Mesenchymal stem cell (in vitro differentiated cells and primary cell): ENCODE data around the gene GNAT3.

Source experiments
- DNase-seq: peaks from one replicate; pipeline ENCODE4 v3.0.0-alpha.2; 2013
- H2AFZ ChIP-seq: one replicate; pipeline ENCODE4 v1.6.1; 2013; ENCODE audit warnings: low read depth, mild to moderate bottlenecking, control low read depth, inconsistent platforms, low read length, moderate library complexity
- H2AK5ac ChIP-seq: 2 replicates; pipeline ENCODE4 v1.6.1; 2013; ENCODE audit warnings: low read length, moderate library complexity, mild to moderate bottlenecking, inconsistent platforms; ENCODE audit not compliant: severe bottlenecking
- H2BK120ac ChIP-seq: one replicate; pipeline ENCODE4 v1.6.1; 2013; ENCODE audit warnings: low read depth, mild to moderate bottlenecking, inconsistent platforms, low read length, moderate library complexity
- H2BK12ac ChIP-seq, 2 experiments: one replicate each; pipeline ENCODE4 v1.6.1; 2013; ENCODE audit warnings: inconsistent platforms in 2 of 2, low read length in 2 of 2, mild to moderate bottlenecking in 2 of 2, moderate library complexity in 2 of 2, control low read depth in 1 of 2
- H2BK15ac ChIP-seq: one replicate; pipeline ENCODE4 v1.6.1; 2013; ENCODE audit warnings: mild to moderate bottlenecking, low read depth, inconsistent platforms; ENCODE audit not compliant: poor library complexity, severe bottlenecking
- H2BK5ac ChIP-seq: 2 replicates; pipeline ENCODE4 v1.6.1; 2013; ENCODE audit warnings: low read depth, mild to moderate bottlenecking, low read length, control low read depth, inconsistent platforms; ENCODE audit not compliant: poor library complexity, severe bottlenecking
- H3K14ac ChIP-seq, 2 experiments: one replicate each; pipeline ENCODE4 v1.6.1; 2013; ENCODE audit warnings: inconsistent platforms in 2 of 2, low read length in 2 of 2, control low read depth in 1 of 2, mild to moderate bottlenecking in 1 of 2, moderate library complexity in 1 of 2
- H3K18ac ChIP-seq, 2 experiments: one replicate each; pipeline ENCODE4 v1.6.1; 2013; ENCODE audit warnings: inconsistent platforms in 2 of 2, low read length in 2 of 2, control low read depth in 1 of 2, low read depth in 1 of 2, mild to moderate bottlenecking in 1 of 2
- H3K23ac ChIP-seq, 2 experiments: one replicate each; pipeline ENCODE4 v1.6.1; 2013; ENCODE audit warnings: inconsistent platforms in 2 of 2, low read length in 2 of 2, mild to moderate bottlenecking in 2 of 2, moderate library complexity in 2 of 2, control low read depth in 1 of 2
- H3K27ac ChIP-seq: 2 replicates; pipeline ENCODE4 v1.5.1; 2013; ENCODE audit warnings: mild to moderate bottlenecking, moderate library complexity, low read length, control low read depth, inconsistent platforms; ENCODE audit not compliant: poor library complexity, severe bottlenecking
- H3K27me3 ChIP-seq, 2 experiments: 2 replicates each; pipeline versions ENCODE4 v1.6.1 to v1.7.0; 2013; ENCODE audit warnings: low read length in 2 of 2, mild to moderate bottlenecking in 2 of 2, moderate library complexity in 2 of 2, control low read depth in 1 of 2, inconsistent platforms in 1 of 2; ENCODE audit not compliant: control insufficient read depth in 1 of 2, insufficient read depth in 1 of 2
- H3K36me3 ChIP-seq, 2 experiments: 2 replicates each; pipeline versions ENCODE4 v1.6.1 to v1.7.0; 2013; ENCODE audit warnings: low read length in 2 of 2, control low read depth in 1 of 2, inconsistent platforms in 1 of 2, low read depth in 1 of 2, mild to moderate bottlenecking in 1 of 2; ENCODE audit not compliant: insufficient read depth in 2 of 2, control insufficient read depth in 1 of 2
- H3K4ac ChIP-seq, 2 experiments: one replicate each; pipeline ENCODE4 v1.6.1; 2013; ENCODE audit warnings: inconsistent platforms in 2 of 2, low read length in 2 of 2, mild to moderate bottlenecking in 2 of 2, moderate library complexity in 2 of 2, control low read depth in 1 of 2, low read depth in 1 of 2
- H3K4me1 ChIP-seq: 2 replicates; pipeline ENCODE4 v1.6.1; 2013; ENCODE audit warnings: low read depth, low read length, control low read depth; ENCODE audit not compliant: control insufficient read depth, insufficient read depth
- H3K4me2 ChIP-seq: 2 replicates; pipeline ENCODE4 v1.6.1; 2013; ENCODE audit warnings: low read length, mild to moderate bottlenecking, inconsistent platforms; ENCODE audit not compliant: poor library complexity, severe bottlenecking
- H3K4me3 ChIP-seq, 2 experiments: 2 replicates each; pipeline versions ENCODE4 v1.5.1 to v1.7.0; 2013; ENCODE audit warnings: low read length in 2 of 2, mild to moderate bottlenecking in 2 of 2, control low read depth in 1 of 2, low read depth in 1 of 2; ENCODE audit not compliant: insufficient read depth in 1 of 2
- H3K79me1 ChIP-seq: replicated peaks from 2 replicates; pipeline ENCODE4 v1.6.1; 2013; ENCODE audit warnings: mild to moderate bottlenecking, control low read depth, low read length, inconsistent platforms; ENCODE audit not compliant: poor library complexity, severe bottlenecking
- H3K9ac ChIP-seq: 2 replicates; pipeline ENCODE4 v1.7.0; 2013; ENCODE audit warnings: mild to moderate bottlenecking, low read length, moderate library complexity
- H3K9me3 ChIP-seq: 2 replicates; pipeline ENCODE4 v1.7.0; 2013; ENCODE audit warnings: mild to moderate bottlenecking, low read length; ENCODE audit not compliant: control insufficient read depth
- H4K8ac ChIP-seq: one replicate; pipeline ENCODE4 v1.6.1; 2013; ENCODE audit warnings: inconsistent platforms, mild to moderate bottlenecking, low read length, moderate library complexity
- H4K91ac ChIP-seq: one replicate; pipeline ENCODE4 v1.6.1; 2013; ENCODE audit warnings: mild to moderate bottlenecking, low read length, inconsistent platforms
- WGBS: methylation state at CpG from one replicate; pipeline ENCODE4 v1.1.7; 2013; ENCODE audit warnings: mixed read lengths; 5-methylcytosine and 5-hydroxymethylcytosine counted together

Gene GNAT3

GRCh38 chr7:80476035-80476434 lies 35.8 kb downstream of the GNAT3 start:
- no peak overlapping the region for H2AK5ac ChIP-seq
- H3K23ac ChIP-seq, result no peak overlapping the region
- H2BK15ac ChIP-seq, result no peak overlapping the region
- no peak overlapping the region for H4K91ac ChIP-seq
- H3K4me2 ChIP-seq, result no peak overlapping the region
- H3K4ac ChIP-seq, result no peak overlapping the region
- no peak overlapping the region for H2BK12ac ChIP-seq
- no peak for DNase-seq
- H3K14ac ChIP-seq, result no peak overlapping the region
- H3K27ac ChIP-seq, result no peak overlapping the region
- no peaks in the 10 kb centered on the region for H3K79me1 ChIP-seq
- H3K36me3 ChIP-seq, result no peaks in the 10 kb centered on the region
- H3K9me3 ChIP-seq, result no peaks in the 10 kb centered on the region
- H2AFZ ChIP-seq, result no peak overlapping the region
- no peak overlapping the region for H3K4me3 ChIP-seq
- H4K8ac ChIP-seq, result no peak overlapping the region
- H3K9ac ChIP-seq, result no peak overlapping the region
- H3K18ac ChIP-seq, result no peak overlapping the region
- no peak overlapping the region for H2BK5ac ChIP-seq
- H3K27me3 ChIP-seq, result no peaks in the 10 kb centered on the region
- peaks cover 3% of the 10 kb centered on the region for H3K4me1 ChIP-seq
- H2BK120ac ChIP-seq, result no peak overlapping the region
- WGBS, result no CpG with 5 or more reads among the region's 1 CpG

GRCh38 chr7:80475383-80475782 lies 36.5 kb downstream of the GNAT3 start:
- H3K9me3 ChIP-seq, result no peaks in the 10 kb centered on the region
- H4K91ac ChIP-seq, result no peak overlapping the region
- no peaks in the 10 kb centered on the region for H3K79me1 ChIP-seq
- H2AK5ac ChIP-seq, result no peak overlapping the region
- WGBS, result no CpG with 5 or more reads among the region's 3 CpGs
- H3K14ac ChIP-seq, result no peak overlapping the region
- no peak overlapping the region for H3K4me3 ChIP-seq
- no peak overlapping the region for H2BK5ac ChIP-seq
- no peak for DNase-seq
- H2BK120ac ChIP-seq, result no peak overlapping the region
- no peak overlapping the region for H3K18ac ChIP-seq
- no peak overlapping the region for H3K23ac ChIP-seq
- no peak overlapping the region for H3K27ac ChIP-seq
- no peak overlapping the region for H3K9ac ChIP-seq
- peaks cover 3% of the 10 kb centered on the region for H3K4me1 ChIP-seq
- no peak overlapping the region for H3K4me2 ChIP-seq
- H3K27me3 ChIP-seq, result no peaks in the 10 kb centered on the region
- H3K4ac ChIP-seq, result no peak overlapping the region
- H3K36me3 ChIP-seq, result no peaks in the 10 kb centered on the region
- H2BK15ac ChIP-seq, result no peak overlapping the region
- no peak overlapping the region for H2BK12ac ChIP-seq
- no peak overlapping the region for H4K8ac ChIP-seq
- no peak overlapping the region for H2AFZ ChIP-seq

- DNase-seq, result no peak
- Histone ChIP-seq H3K4me2 (no peak overlapping the region), H3K79me1 (no peaks in the 10 kb centered on the region), H3K27me3 (no peaks in the 10 kb centered on the region), H3K4me1 (peaks cover 6% of the 10 kb centered on the region), H4K8ac (no peak overlapping the region), H2BK12ac (no peak overlapping the region), H3K14ac (no peak overlapping the region), H3K18ac (no peak overlapping the region), H2BK5ac (no peak overlapping the region), H3K9ac (no peak overlapping the region), H3K23ac (no peak overlapping the region), H2AK5ac (no peak overlapping the region), H2AFZ (no peak overlapping the region), H3K4me3 (no peak overlapping the region), H3K4ac (no peak overlapping the region), H2BK15ac (no peak overlapping the region), H3K27ac (no peak overlapping the region), H3K9me3 (no peaks in the 10 kb centered on the region), H3K36me3 (no peaks in the 10 kb centered on the region), H4K91ac (no peak overlapping the region), H2BK120ac (no peak overlapping the region)
- 100% methylated on average over 1 of the region's 1 CpG for WGBS
Measured at GRCh38 chr7:80473751-80474150, 38.1 kb downstream of the GNAT3 start.

- H3K27me3 ChIP-seq, result no peaks in the 10 kb centered on the region
Measured at GRCh38 chr7:80472491-80473200, 39.2 kb downstream of the GNAT3 start.

More at GRCh38 chr7:80472491-80473200, 39.2 kb downstream of the GNAT3 start:
- Histone ChIP-seq H3K14ac (no peak overlapping the region), H2AFZ (no peak overlapping the region), H3K79me1 (no peaks in the 10 kb centered on the region), H3K9ac (no peak overlapping the region), H4K91ac (no peak overlapping the region), H3K23ac (no peak overlapping the region), H2BK15ac (no peak overlapping the region), H3K4me1 (peaks cover 3% of the 10 kb centered on the region), H3K36me3 (no peaks in the 10 kb centered on the region), H3K4me2 (no peak overlapping the region), H3K4ac (no peak overlapping the region), H4K8ac (no peak overlapping the region), H2BK120ac (peak overlapping the region; percentile 5), H3K9me3 (no peaks in the 10 kb centered on the region), H3K27ac (no peak overlapping the region), H2BK5ac (no peak overlapping the region), H2BK12ac (no peak overlapping the region), H2AK5ac (no peak overlapping the region), H3K4me3 (no peak overlapping the region), H3K18ac (no peak overlapping the region)
- 62% methylated on average over 3 of the region's 4 CpGs for WGBS
- no peak for DNase-seq
